Heart left ventricle (tissue), 16 donors: ENCODE measurements around the gene CLEC16A. TPM values are rescaled to one million over a fixed set of nuclear protein-coding genes. Genes with fewer than 3 reads are reported as not detected.

ENCODE experiments used
- ATAC-seq, 4 donors: fragments of 200-7000 bp; cut with Tn5 transposase; one replicate each; pipeline ENCODE4 v1.9.1; 2020 to 2022; ENCODE audit warnings: moderate library complexity in 4 of 4, mild to moderate bottlenecking in 3 of 4, moderate number of reproducible peaks in 1 of 4
- DNase-seq, 5 donors: peaks; one replicate each; pipeline ENCODE4 v3.0.0-alpha.2; 2020
- H3K27ac ChIP-seq, 12 donors: fragments of 200-600 bp; sonication (generic) in 4 of 12; one replicate each; pipeline versions ENCODE4 v1.5.0 to v1.8.0; 2016 to 2022; ENCODE audit warnings: mild to moderate bottlenecking in 2 of 12
- H3K27me3 ChIP-seq, 9 donors: fragments of 200-600 bp; sonication (generic) in 2 of 9; one replicate each; pipeline versions ENCODE4 v1.5.1 to v1.8.0; 2016 to 2022; ENCODE audit warnings: mild to moderate bottlenecking in 3 of 9
- H3K36me3 ChIP-seq, 9 donors: fragments of 200-600 bp; sonication (generic) in 2 of 9; one replicate each; pipeline versions ENCODE4 v1.5.0 to v1.8.0; 2018 to 2022; ENCODE audit warnings: mild to moderate bottlenecking in 2 of 9
- H3K4me1 ChIP-seq, 12 donors: fragments of 200-600 bp; sonication (generic) in 4 of 12; one replicate each; pipeline versions ENCODE4 v1.5.0 to v1.8.0; 2016 to 2022; ENCODE audit warnings: mild to moderate bottlenecking in 3 of 12
- H3K4me3 ChIP-seq, 12 donors: fragments of 200-600 bp; sonication (generic) in 4 of 12; one replicate each; pipeline versions ENCODE4 v1.5.0 to v1.8.0; 2017 to 2022; ENCODE audit warnings: mild to moderate bottlenecking in 9 of 12, moderate library complexity in 4 of 12
- H3K9me3 ChIP-seq, 12 donors: fragments of 200-600 bp; sonication (generic) in 4 of 12; one replicate each; pipeline versions ENCODE4 v1.5.0 to v1.8.0; 2016 to 2022; ENCODE audit warnings: mild to moderate bottlenecking in 1 of 12
- CTCF ChIP-seq, 12 donors: fragments of 200-600 bp; sonication (generic) in 4 of 12; IDR thresholded peaks; one replicate each; pipeline versions ENCODE4 v1.5.0 to v1.8.0; 2018 to 2022; ENCODE audit warnings: antibody characterized with exemption in 12 of 12, mild to moderate bottlenecking in 5 of 12
- POLR2A ChIP-seq, 2 donors: fragments of 450-650 bp; IDR thresholded peaks; one replicate each; pipeline ENCODE4 v1.6.1; 2017; ENCODE audit warnings: antibody characterized with exemption in 2 of 2, mild to moderate bottlenecking in 2 of 2, moderate library complexity in 2 of 2
- WGBS, 4 donors: extraction: QIAGEN DNeasy Blood & Tissue Kit in 2 of 4; methylation state at CpG; one replicate each; pipeline versions ENCODE4 v1.1.5 to v1.1.7; 2013 to 2018; 5-methylcytosine and 5-hydroxymethylcytosine counted together
- intact Hi-C, 10 donors: fragments of 100-400 bp; cut with DNase I; formaldehyde crosslinking; loops; one replicate each; pipeline versions ENCODE4 v1.11.1 to v1.14.2; 2022
- polyA plus RNA-seq, 2 donors: library from polyadenylated mRNA; stranded (reverse); fragments of 200-250 nt; gene quantifications; one replicate each; pipeline ENCODE4 v1.2.3, GENCODE V29; 2013
- total RNA-seq, 9 donors: library from RNA; depleted of rRNA in 2 of 9; stranded (reverse); fragments of >200 nt in 2 of 9; fragmentation: NEBNext Ultra II Directional in 3 of 9; extraction: Animal tissue kit (Norgen Biotek cat#: 25700) in 3 of 9; gene quantifications; one replicate each; pipeline versions ENCODE4 v1.1.0 to v1.2.4, GENCODE V29; 2016 to 2023
- donor health status: ischemic (EF 13 %, LVEDD 7.1; RV severe dilation, severe dysfunction).
- donor health status: healthy with polysubstance abuse.
- donor health status: DM: no; HTN: yes; CAD: no.
- donor health status: DM: no; HTN: no; CAD: no.
- donor health status: ischemic (EF 25% LVEDD 6.9; RV normal size, moderate dysfunction).
- donor health status: ischemic (EF 25% LVEDD 5.7; RV mildly dilated, moderate dysfunction).
- donor health status: healthy.
- donor health status: DM: yes; HTN: yes; CAD: no.
- donor health status: ischemic (EF 35%, LVEDD 5.7; RV mildly dilated, moderate dysfunction).
- donor health status: nonischemic (EF 11% LVEDD 7.7; RV severe dilation, severe dysfunction).
- donor health status: DM: yes; HTN: yes; CAD: no.
- donor health status: PGD.
- donor health status: ischemic (EF 29% LVEDD 5.4; RV normal size, mild dysfunction).
- donor health status: nonischemic (EF 23%, LVEDD 6.1; RV moderate dilation, normal function).

Gene CLEC16A
- total and polyA plus RNA-seq, 11 donors = 13.8 to 41.1 (median 23.7) TPM

GRCh38 chr16:11087691-11088073, 143.3 kb downstream of the CLEC16A start:
- no peak for TF ChIP-seq CTCF (IDR thresholded peaks at IDR 0.05)
- TF ChIP-seq POLR2A (IDR thresholded peaks at IDR 0.05) = no peak
- ATAC-seq (no peak), DNase-seq (peak in 1 of 5 donors; percentile 24)
- H3K27ac ChIP-seq = peak overlapping the region in 1 of 12 donors; percentile 44
- H3K27me3 ChIP-seq = no peaks in the 10 kb centered on the region
- intact Hi-C loops = loop anchor here in 1 of 10 donors (10.0 kb wide), 1 partner anchor 93 kb away; no protein-coding TSS in a partner anchor
- H3K4me1 ChIP-seq = peaks cover 0 to 10% (median 0%) of the 10 kb centered on the region in 12 donors
- H3K36me3 ChIP-seq = peaks cover 0 to 4% (median 0%) of the 10 kb centered on the region in 9 donors
- no peak overlapping the region for H3K4me3 ChIP-seq
- WGBS, 4 donors = 87 to 98% (median 91%) methylated on average over 6 of the region's 6 CpGs
- no peaks in the 10 kb centered on the region for H3K9me3 ChIP-seq

GRCh38 chr16:11088074-11088730, 143.8 kb downstream of the CLEC16A start:
- no peak for TF ChIP-seq CTCF (IDR thresholded peaks at IDR 0.05)
- no peak for TF ChIP-seq POLR2A (IDR thresholded peaks at IDR 0.05)
- peak overlapping the region in 1 of 12 donors; percentile 44 for H3K27ac ChIP-seq
- H3K27me3 ChIP-seq = no peaks in the 10 kb centered on the region
- 84 to 97% (median 95%) methylated on average over 8 to 11 of the region's 11 CpGs for WGBS, 4 donors
- intact Hi-C loops = loop anchor here in 1 of 10 donors (10.0 kb wide), 1 partner anchor 93 kb away; no protein-coding TSS in a partner anchor
- H3K4me1 ChIP-seq = peaks cover 0 to 10% (median 0%) of the 10 kb centered on the region in 12 donors
- no peak overlapping the region for H3K4me3 ChIP-seq
- no peaks in the 10 kb centered on the region for H3K9me3 ChIP-seq
- peaks cover 0 to 10% (median 0%) of the 10 kb centered on the region in 9 donors for H3K36me3 ChIP-seq
- ATAC-seq (no peak), DNase-seq (peak in 1 of 5 donors; percentile 17)

GRCh38 chr16:11088831-11089230, 144.5 kb downstream of the CLEC16A start:
- ATAC-seq = no peak
- DNase-seq = peak in 1 of 5 donors; percentile 10
- 75 to 96% (median 90%) methylated on average over 6 of the region's 6 CpGs for WGBS, 4 donors

More at GRCh38 chr16:11088831-11089230, 144.5 kb downstream of the CLEC16A start:
- Histone ChIP-seq H3K36me3 (peaks cover 0 to 11% (median 0%) of the 10 kb centered on the region in 9 donors), H3K4me1 (peaks cover 0 to 15% (median 0%) of the 10 kb centered on the region in 12 donors), H3K4me3 (no peak overlapping the region), H3K27me3 (no peaks in the 10 kb centered on the region), H3K9me3 (no peaks in the 10 kb centered on the region), H3K27ac (no peak overlapping the region)
- intact Hi-C loops = loop anchor here in 1 of 10 donors (10.0 kb wide), 1 partner anchor 94 kb away; no protein-coding TSS in a partner anchor
- TF ChIP-seq CTCF (IDR thresholded peaks at IDR 0.05) (no peak), POLR2A (IDR thresholded peaks at IDR 0.05) (no peak)
